HPDE6-E6E7 (cell line): ENCODE measurements around the gene MYO7B.

Source experiments
- DNase-seq: peaks from one replicate; pipeline ENCODE4 v3.0.0; 2011; ENCODE audit warnings: missing footprints; ENCODE audit errors: extremely low spot score

Gene MYO7B

GRCh38 chr2:127661072-127661649 lies 125.7 kb downstream of the MYO7B start:
- DNase-seq: no peak

- no peak for DNase-seq
These were observed 126.5 kb downstream of the MYO7B start for GRCh38 chr2:127661949-127662510.

- no peak for DNase-seq
These were observed 127.6 kb downstream of the MYO7B start for GRCh38 chr2:127662937-127663565.

GRCh38 chr2:127663566-127664064 lies 128.1 kb downstream of the MYO7B start:
- no peak for DNase-seq

- no peak for DNase-seq
These were observed 128.8 kb downstream of the MYO7B start for GRCh38 chr2:127664065-127664894.

GRCh38 chr2:127664895-127665225 lies 129.4 kb downstream of the MYO7B start:
- no peak for DNase-seq

- DNase-seq: no peak
These were observed 129.9 kb downstream of the MYO7B start for GRCh38 chr2:127665267-127665893.

GRCh38 chr2:127669056-127669455 lies 133.6 kb downstream of the MYO7B start:
- no peak for DNase-seq

GRCh38 chr2:127670055-127670956 lies 134.8 kb downstream of the MYO7B start:
- no peak for DNase-seq

GRCh38 chr2:127670957-127671290 lies 135.4 kb downstream of the MYO7B start:
- no peak for DNase-seq

- DNase-seq: no peak
These were observed 136.2 kb downstream of the MYO7B start for GRCh38 chr2:127671557-127672302.

GRCh38 chr2:127672341-127673224 lies 137.1 kb downstream of the MYO7B start:
- DNase-seq: no peak

- DNase-seq: no peak
These were observed 138.0 kb downstream of the MYO7B start for GRCh38 chr2:127673291-127674069.

- no peak for DNase-seq
These were observed 139.0 kb downstream of the MYO7B start for GRCh38 chr2:127674241-127675209.

GRCh38 chr2:127675331-127676261 lies 140.1 kb downstream of the MYO7B start, which contains the start of gene LIMS2:
LIMS2 (minus strand) TSS chr2:127675530; CDS start chr2:127675024, 506 bp downstream.
- DNase-seq: no peak

- DNase-seq: no peak
These were observed 141.4 kb downstream of the MYO7B start for GRCh38 chr2:127676906-127677305.
